Measurements from ENCODE around the gene SYNGAP1.

DNA sequence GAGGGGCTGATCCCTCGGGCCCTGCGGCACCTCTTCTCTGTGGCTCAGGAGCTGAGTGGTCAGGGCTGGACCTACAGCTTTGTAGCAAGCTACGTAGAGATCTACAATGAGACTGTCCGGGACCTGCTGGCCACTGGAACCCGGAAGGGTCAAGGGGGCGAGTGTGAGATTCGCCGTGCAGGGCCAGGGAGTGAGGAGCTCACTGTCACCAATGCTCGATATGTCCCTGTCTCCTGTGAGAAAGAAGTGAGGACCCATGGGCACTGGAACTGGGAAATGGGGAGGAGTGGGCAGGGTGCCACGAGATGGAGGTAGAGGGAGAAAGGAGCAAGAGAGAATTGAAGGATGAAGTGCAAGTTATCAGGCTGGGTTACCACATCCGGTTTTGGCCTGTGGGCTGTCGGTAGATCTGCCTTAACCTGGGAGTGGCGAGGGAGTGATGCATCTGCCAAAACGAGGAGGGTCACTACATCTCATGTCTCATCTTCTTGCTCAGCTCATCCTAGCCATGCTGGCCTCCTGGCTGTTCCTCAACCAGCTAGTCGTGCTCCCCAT, 14.4 kb upstream of the SYNGAP1 start:
- TF ChIP-seq, protein P1, sequence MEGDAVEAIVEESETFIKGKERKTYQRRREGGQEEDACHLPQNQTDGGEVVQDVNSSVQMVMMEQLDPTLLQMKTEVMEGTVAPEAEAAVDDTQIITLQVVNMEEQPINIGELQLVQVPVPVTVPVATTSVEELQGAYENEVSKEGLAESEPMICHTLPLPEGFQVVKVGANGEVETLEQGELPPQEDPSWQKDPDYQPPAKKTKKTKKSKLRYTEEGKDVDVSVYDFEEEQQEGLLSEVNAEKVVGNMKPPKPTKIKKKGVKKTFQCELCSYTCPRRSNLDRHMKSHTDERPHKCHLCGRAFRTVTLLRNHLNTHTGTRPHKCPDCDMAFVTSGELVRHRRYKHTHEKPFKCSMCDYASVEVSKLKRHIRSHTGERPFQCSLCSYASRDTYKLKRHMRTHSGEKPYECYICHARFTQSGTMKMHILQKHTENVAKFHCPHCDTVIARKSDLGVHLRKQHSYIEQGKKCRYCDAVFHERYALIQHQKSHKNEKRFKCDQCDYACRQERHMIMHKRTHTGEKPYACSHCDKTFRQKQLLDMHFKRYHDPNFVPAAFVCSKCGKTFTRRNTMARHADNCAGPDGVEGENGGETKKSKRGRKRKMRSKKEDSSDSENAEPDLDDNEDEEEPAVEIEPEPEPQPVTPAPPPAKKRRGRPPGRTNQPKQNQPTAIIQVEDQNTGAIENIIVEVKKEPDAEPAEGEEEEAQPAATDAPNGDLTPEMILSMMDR (IDR thresholded peaks at IDR 0.05), result no peak
- TF ChIP-seq POLR2A (IDR thresholded peaks at IDR 0.05), result no peak

Measured in prostate gland (tissue), 2 donors.